Activated T-cell treated with anti-CD3 and anti-CD28 coated beads, Interleukin-2, amount 50 U/mL, for 24 hours (primary cell): Measurements from ENCODE around the gene SYDE1.

Experiments
- DNase-seq: peaks from one replicate; pipeline ENCODE4 v3.0.0-alpha.2; 2020
- H3K27ac Mint-ChIP-seq: 2 replicates; pipeline ENCODE4 v1.8.0; 2020; ENCODE audit warnings: mild to moderate bottlenecking, mixed read lengths
- H3K27me3 Mint-ChIP-seq: 2 replicates; pipeline ENCODE4 v1.8.0; 2020; ENCODE audit warnings: mixed read lengths
- H3K36me3 Mint-ChIP-seq: 2 replicates; pipeline ENCODE4 v1.8.0; 2020; ENCODE audit warnings: low read depth, mixed read lengths
- H3K4me1 Mint-ChIP-seq: 2 replicates; pipeline ENCODE4 v1.8.0; 2020; ENCODE audit warnings: low read depth, mixed read lengths
- H3K4me3 Mint-ChIP-seq: 2 replicates; pipeline ENCODE4 v1.8.0; 2020; ENCODE audit warnings: mild to moderate bottlenecking, moderate library complexity, mixed read lengths
- H3K9me3 Mint-ChIP-seq: 2 replicates; pipeline ENCODE4 v1.8.0; 2020; ENCODE audit warnings: mixed read lengths

The SYDE1 gene

DNA sequence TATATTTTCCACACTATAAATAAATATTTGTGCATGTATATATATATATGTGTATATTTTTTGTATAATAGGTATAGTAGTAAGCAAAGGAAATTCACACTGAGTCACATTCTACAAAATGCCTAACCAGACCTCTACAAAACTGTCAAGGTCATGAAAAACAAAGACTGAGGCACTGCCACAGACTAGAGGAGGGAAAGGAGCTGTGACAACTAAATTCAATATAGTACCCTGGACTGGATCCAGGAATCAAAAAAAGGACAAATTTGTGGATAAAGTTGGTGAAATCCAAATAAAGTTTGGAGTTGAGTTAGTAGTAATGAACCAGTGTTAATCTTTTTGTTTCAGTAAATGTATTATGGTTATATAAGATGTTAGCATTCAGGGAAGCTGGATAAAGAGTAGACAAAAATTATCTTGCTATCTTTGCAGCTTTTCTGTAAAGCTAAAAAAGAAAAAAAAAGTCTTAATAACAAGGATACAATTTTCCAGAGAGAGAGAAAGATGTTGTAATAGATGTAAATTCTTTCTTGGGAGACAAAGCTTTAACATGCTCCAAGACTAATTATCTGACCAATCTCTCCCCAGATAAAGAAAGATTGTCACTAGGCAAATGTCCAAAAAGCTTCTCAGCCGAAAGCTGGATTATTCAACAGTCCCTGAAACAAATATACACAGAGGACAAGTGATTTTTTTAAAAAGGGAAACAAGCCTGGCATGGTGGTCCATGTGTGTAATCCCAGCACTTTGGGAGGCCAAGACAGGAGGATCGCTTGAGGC, 19.1 kb downstream of the SYDE1 start:
- Mint-ChIP-seq H3K9me3 (no peaks in the 10 kb centered on the region), H3K27ac (peak overlapping the region; percentile 59), H3K4me3 (no peak overlapping the region), H3K4me1 (peaks cover 41% of the 10 kb centered on the region), H3K27me3 (no peaks in the 10 kb centered on the region), H3K36me3 (peaks cover 32% of the 10 kb centered on the region)
- DNase-seq, result no peak

- Mint-ChIP-seq H3K27ac (no peak overlapping the region), H3K4me3 (no peak overlapping the region), H3K27me3 (no peaks in the 10 kb centered on the region), H3K36me3 (peaks cover 15% of the 10 kb centered on the region), H3K9me3 (no peaks in the 10 kb centered on the region), H3K4me1 (peaks cover 41% of the 10 kb centered on the region)
- DNase-seq, result no peak
These were observed 21.1 kb downstream of the SYDE1 start for GRCh38 chr19:15128162-15128770.

DNA sequence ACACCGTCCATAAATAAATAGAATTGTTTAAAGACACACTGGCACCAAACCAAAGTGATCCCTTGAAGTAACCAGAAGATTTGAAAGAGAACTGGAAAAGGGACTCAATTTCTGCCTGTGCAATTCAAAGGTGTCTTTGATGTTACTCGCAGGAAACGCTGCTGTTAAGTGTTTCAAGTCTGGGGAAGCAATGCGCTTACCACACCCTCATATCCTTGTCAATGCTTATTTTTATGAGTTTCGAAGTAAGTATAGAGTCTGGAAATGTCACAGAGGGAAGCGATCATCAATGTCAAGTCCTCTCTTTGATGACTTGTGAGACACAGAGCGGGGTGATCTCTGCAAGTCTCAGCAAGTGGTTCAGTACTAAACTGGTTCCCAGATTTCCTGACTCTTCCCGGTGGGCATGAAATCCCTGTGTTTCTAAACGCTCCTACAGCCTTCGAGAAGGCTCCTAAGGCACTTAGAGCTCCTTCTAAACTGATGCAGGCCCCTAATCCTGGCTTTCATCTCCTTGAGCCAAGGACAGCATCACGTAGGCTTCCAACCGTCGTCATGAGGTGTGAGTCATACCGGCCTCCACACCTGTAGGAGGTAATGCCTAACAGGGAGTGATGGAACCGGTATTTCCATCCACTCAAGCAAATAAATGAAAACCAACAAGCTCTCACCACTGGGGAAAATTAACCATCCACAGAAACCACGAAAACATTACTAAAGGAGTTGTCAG, 22.8 kb downstream of the SYDE1 start:
- H3K4me3 Mint-ChIP-seq, result peak overlapping the region; percentile 40
- peak; percentile 54 for DNase-seq
- peaks cover 6% of the 10 kb centered on the region for H3K36me3 Mint-ChIP-seq
- no peaks in the 10 kb centered on the region for H3K27me3 Mint-ChIP-seq
- H3K27ac Mint-ChIP-seq, result peak overlapping the region; percentile 90
- H3K4me1 Mint-ChIP-seq, result peaks cover 29% of the 10 kb centered on the region
- H3K9me3 Mint-ChIP-seq, result no peaks in the 10 kb centered on the region

DNA sequence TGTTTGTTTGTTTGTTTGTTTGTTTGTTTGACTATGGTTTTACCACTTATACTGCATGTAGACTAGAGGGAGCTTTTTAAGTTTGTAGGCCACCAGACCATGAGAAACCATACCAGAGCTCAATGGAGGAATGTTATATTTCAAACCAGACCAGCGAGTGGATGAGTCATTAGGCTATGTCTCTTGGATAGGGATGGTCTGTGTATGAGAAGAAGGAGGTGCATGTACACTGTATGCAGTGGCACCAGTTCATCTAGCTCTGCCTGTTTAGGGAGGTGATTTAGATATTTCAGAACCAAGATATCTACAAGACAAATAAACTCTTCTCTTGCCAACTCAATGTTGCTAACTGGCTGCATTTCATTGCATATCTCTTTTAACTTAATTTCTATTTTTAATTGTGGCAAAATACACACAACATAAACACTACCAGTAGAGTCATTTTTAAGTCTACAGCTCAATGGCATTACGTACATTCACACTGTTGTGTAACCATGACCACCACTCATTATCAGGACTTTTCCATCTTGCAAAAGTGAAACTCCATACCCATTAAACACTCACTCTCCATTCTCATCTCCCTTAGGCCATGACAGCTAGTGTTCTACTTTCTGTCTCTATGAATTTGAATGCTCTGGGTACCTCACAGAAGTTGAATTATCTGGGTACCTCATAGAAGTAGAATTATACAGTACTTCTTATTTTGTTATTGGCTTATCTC, 29.2 kb downstream of the SYDE1 start:
- Mint-ChIP-seq H3K4me3 (no peak overlapping the region), H3K27ac (no peak overlapping the region), H3K36me3 (no peaks in the 10 kb centered on the region), H3K9me3 (peaks cover 6% of the 10 kb centered on the region), H3K4me1 (peaks cover 5% of the 10 kb centered on the region), H3K27me3 (no peaks in the 10 kb centered on the region)
- DNase-seq, result no peak

DNA sequence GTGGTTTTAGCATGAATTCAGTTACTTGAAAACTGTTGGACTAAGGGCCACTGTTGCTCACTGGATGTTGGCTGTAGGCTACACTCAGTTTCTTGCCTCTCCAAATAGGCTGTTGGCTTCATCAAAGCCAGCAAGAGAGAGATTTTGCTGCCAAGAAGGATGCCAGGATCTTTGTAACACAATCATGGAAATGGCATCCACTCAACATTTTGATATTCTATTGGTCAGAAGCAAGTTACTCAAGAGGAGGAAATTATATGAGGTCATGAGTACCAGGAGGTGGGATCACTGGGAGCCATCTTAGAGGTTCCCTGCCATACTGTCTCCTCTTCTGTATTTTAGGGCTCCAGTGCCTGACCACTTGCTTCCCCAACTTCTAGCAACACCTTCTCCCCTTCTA, 30.6 kb downstream of the SYDE1 start:
- no peak for DNase-seq
- Mint-ChIP-seq H3K9me3 (peaks cover 6% of the 10 kb centered on the region), H3K36me3 (no peaks in the 10 kb centered on the region), H3K27ac (no peak overlapping the region), H3K4me1 (peaks cover 5% of the 10 kb centered on the region), H3K4me3 (no peak overlapping the region), H3K27me3 (no peaks in the 10 kb centered on the region)

- no peak for DNase-seq
- Mint-ChIP-seq H3K27me3 (no peaks in the 10 kb centered on the region), H3K4me1 (peaks cover 5% of the 10 kb centered on the region), H3K9me3 (peaks cover 6% of the 10 kb centered on the region), H3K36me3 (no peaks in the 10 kb centered on the region), H3K27ac (no peak overlapping the region), H3K4me3 (no peak overlapping the region)
These were observed 31.2 kb downstream of the SYDE1 start for GRCh38 chr19:15138427-15138826.

GRCh38 chr19:15141143-15141542, 33.9 kb downstream of the SYDE1 start:
- Mint-ChIP-seq H3K27ac (no peak overlapping the region), H3K4me1 (peaks cover 5% of the 10 kb centered on the region), H3K4me3 (no peak overlapping the region), H3K9me3 (peaks cover 6% of the 10 kb centered on the region), H3K27me3 (no peaks in the 10 kb centered on the region), H3K36me3 (no peaks in the 10 kb centered on the region)
- no peak for DNase-seq

DNA sequence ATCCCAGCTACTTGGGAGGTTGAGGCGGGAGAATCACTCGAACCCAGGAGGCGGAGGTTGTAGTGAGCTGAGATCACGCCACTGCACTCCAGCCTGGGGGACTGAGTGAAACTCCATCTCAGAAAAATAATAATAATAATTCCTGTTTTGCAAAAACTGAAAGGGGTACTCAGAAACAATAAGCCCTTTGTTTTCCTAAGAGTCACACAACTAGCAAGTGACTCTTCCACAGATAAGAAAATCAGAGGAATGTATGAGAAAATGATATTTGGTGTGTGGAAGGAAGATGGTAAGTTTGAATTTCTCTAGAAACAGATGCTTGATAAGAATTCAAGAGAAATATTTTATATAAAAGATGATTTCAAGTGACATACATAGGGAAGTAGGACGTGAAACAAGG, 35.1 kb downstream of the SYDE1 start:
- no peaks in the 10 kb centered on the region for H3K27me3 Mint-ChIP-seq
- peaks cover 6% of the 10 kb centered on the region for H3K9me3 Mint-ChIP-seq
- H3K4me3 Mint-ChIP-seq, result no peak overlapping the region
- H3K4me1 Mint-ChIP-seq, result peaks cover under 1% of the 10 kb centered on the region
- DNase-seq, result no peak
- H3K36me3 Mint-ChIP-seq, result no peaks in the 10 kb centered on the region
- no peak overlapping the region for H3K27ac Mint-ChIP-seq

DNA sequence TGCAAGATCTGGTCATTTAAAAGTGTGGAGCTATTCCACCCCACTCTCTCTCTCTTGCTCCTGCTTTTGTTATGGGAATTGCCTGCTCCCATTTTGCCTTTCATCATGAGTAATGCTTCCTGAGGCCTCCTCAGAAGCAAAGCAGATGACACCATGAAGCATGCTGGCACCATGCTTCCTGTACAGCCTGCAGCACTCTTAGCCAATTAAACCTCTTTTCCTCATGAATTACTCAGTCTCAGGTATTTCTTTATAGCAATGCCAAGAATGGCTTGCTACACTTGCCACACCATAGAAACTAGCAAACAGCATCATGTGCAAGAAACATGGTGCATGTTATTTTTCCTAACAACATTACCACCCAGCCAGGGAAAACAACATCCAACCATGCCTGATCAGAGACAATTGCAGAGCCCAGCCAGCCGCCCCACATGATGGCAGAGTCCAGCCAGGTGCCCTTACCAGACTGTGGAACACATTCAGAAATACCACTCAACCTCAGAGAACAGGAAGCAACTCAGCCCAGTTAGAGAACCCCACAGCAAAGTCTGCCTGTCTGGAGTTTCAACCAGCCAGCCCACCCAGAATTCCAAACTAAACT, 36.9 kb downstream of the SYDE1 start:
- Mint-ChIP-seq H3K4me3 (no peak overlapping the region), H3K27ac (no peak overlapping the region), H3K27me3 (no peaks in the 10 kb centered on the region), H3K4me1 (peaks cover 5% of the 10 kb centered on the region), H3K36me3 (no peaks in the 10 kb centered on the region), H3K9me3 (peaks cover 4% of the 10 kb centered on the region)
- no peak for DNase-seq

- H3K4me3 Mint-ChIP-seq, result no peak overlapping the region
- H3K27ac Mint-ChIP-seq, result no peak overlapping the region
- H3K27me3 Mint-ChIP-seq, result peaks cover 2% of the 10 kb centered on the region
- peaks cover 10% of the 10 kb centered on the region for H3K4me1 Mint-ChIP-seq
- no peaks in the 10 kb centered on the region for H3K36me3 Mint-ChIP-seq
- no peaks in the 10 kb centered on the region for H3K9me3 Mint-ChIP-seq
- DNase-seq, result no peak
These were observed 39.9 kb downstream of the SYDE1 start for GRCh38 chr19:15147090-15147489.

DNA sequence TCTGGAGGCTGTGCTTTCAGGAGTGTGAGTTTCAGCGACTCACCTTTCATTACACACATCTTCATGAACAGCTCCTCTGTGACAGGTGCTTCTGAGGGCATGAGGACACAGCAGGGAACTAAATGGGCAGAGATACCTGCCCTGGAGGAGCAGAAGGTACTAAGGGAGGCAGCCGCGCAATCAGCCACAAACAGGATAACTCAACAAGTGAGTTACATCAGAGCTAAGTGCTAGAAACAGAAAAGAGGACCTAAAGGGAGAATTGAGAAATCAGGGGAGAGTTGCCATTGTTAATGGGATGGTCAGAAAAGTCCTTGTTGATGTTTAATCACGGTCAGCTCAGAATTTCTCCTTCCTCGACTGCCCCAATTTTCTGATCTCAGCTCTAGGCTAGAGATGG, 42.5 kb downstream of the SYDE1 start:
- Mint-ChIP-seq H3K27ac (no peak overlapping the region), H3K36me3 (no peaks in the 10 kb centered on the region), H3K4me1 (peaks cover 10% of the 10 kb centered on the region), H3K9me3 (no peaks in the 10 kb centered on the region), H3K27me3 (peaks cover 8% of the 10 kb centered on the region), H3K4me3 (no peak overlapping the region)
- DNase-seq, result no peak

GRCh38 chr19:15154002-15154612, 46.9 kb downstream of the SYDE1 start:
- no peak overlapping the region for H3K4me3 Mint-ChIP-seq
- H3K27me3 Mint-ChIP-seq, result peaks cover 8% of the 10 kb centered on the region
- no peaks in the 10 kb centered on the region for H3K9me3 Mint-ChIP-seq
- H3K4me1 Mint-ChIP-seq, result peaks cover 5% of the 10 kb centered on the region
- no peak overlapping the region for H3K27ac Mint-ChIP-seq
- peak; percentile 39 for DNase-seq
- H3K36me3 Mint-ChIP-seq, result no peaks in the 10 kb centered on the region

GRCh38 chr19:15155296-15155695, 48.1 kb downstream of the SYDE1 start:
- peaks cover 3% of the 10 kb centered on the region for H3K4me1 Mint-ChIP-seq
- no peak overlapping the region for H3K27ac Mint-ChIP-seq
- no peak for DNase-seq
- H3K4me3 Mint-ChIP-seq, result no peak overlapping the region
- no peaks in the 10 kb centered on the region for H3K9me3 Mint-ChIP-seq
- H3K36me3 Mint-ChIP-seq, result no peaks in the 10 kb centered on the region
- peaks cover 8% of the 10 kb centered on the region for H3K27me3 Mint-ChIP-seq

DNA sequence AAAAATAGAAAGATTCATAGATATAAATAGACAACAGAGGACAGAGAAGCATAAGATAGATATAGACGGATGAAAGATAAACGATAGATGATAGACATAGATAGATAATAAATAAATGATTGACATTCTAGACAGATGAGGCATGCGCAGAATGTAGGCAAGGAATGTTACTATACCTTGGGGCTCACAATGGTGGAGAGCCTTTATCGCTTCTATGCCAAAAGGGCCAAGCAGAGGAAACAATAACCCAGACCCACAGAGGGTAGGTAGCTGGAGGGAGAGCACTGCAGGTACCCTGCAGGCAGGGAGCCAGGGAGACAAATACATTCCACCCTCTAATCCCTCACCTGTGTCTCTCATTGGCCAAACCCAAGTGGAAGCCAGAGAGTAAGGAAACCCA, 49.2 kb downstream of the SYDE1 start:
- Mint-ChIP-seq H3K27me3 (peaks cover 6% of the 10 kb centered on the region), H3K9me3 (no peaks in the 10 kb centered on the region), H3K4me3 (no peak overlapping the region), H3K4me1 (no peaks in the 10 kb centered on the region), H3K36me3 (no peaks in the 10 kb centered on the region), H3K27ac (no peak overlapping the region)
- no peak for DNase-seq
